GM23338 (cell line): Measurements from ENCODE around the gene NUP160.

Experiments used
- EZH2 ChIP-seq: fragments of 200-600 bp; sonication (generic); IDR thresholded peaks from one replicate; pipeline ENCODE4 v1.8.0; 2017; ENCODE audit warnings: antibody characterized with exemption, mild to moderate bottlenecking, low read depth; ENCODE audit not compliant: unreplicated experiment
- EZH2phosphoT487 ChIP-seq: fragments of 200-600 bp; sonication (generic); IDR thresholded peaks from one replicate; pipeline ENCODE4 v1.8.1; 2018; ENCODE audit warnings: antibody characterized with exemption; ENCODE audit not compliant: unreplicated experiment
- JUNB ChIP-seq: IDR thresholded peaks from one replicate; pipeline ENCODE4 v1.6.1; 2016; ENCODE audit warnings: antibody characterized with exemption; ENCODE audit not compliant: unreplicated experiment
- NANOG ChIP-seq: IDR thresholded peaks from 2 replicates; pipeline ENCODE4 v1.6.1; 2016; ENCODE audit warnings: antibody characterized with exemption, borderline replicate concordance
- POLR2AphosphoS5 ChIP-seq: IDR thresholded peaks from 2 replicates; pipeline ENCODE4 v1.6.1; 2016; ENCODE audit warnings: antibody characterized with exemption, low read depth
- REST ChIP-seq: IDR thresholded peaks from one replicate; pipeline ENCODE4 v1.6.1; 2018; ENCODE audit warnings: antibody characterized with exemption; ENCODE audit not compliant: unreplicated experiment
- ZNF114 ChIP-seq: fragments of 250-450 bp; sonication (Bioruptor Pico); IDR thresholded peaks from 2 replicates; pipeline ENCODE4 v1.5.0; 2020; ENCODE audit warnings: mild to moderate bottlenecking, moderate library complexity
- TF ChIP-seq, protein P1 (sequence below), 2 experiments: fragments of 200-600 bp in 1 of 2; sonication (generic) in 1 of 2; conservative IDR thresholded peaks; 2 replicates each; pipeline versions ENCODE4 v1.5.1 to v1.6.1; 2016 to 2017; ENCODE audit warnings: antibody characterized with exemption in 2 of 2, low read depth in 2 of 2, mild to moderate bottlenecking in 2 of 2, moderate library complexity in 1 of 2

- TF ChIP-seq EZH2phosphoT487 (no peak), EZH2 (no peak), REST (no peak), POLR2AphosphoS5 (no peak), NANOG (no peak), JUNB (no peak), ZNF114 (CRISPR knock-in tag) (no peak)
- TF ChIP-seq, protein P1, sequence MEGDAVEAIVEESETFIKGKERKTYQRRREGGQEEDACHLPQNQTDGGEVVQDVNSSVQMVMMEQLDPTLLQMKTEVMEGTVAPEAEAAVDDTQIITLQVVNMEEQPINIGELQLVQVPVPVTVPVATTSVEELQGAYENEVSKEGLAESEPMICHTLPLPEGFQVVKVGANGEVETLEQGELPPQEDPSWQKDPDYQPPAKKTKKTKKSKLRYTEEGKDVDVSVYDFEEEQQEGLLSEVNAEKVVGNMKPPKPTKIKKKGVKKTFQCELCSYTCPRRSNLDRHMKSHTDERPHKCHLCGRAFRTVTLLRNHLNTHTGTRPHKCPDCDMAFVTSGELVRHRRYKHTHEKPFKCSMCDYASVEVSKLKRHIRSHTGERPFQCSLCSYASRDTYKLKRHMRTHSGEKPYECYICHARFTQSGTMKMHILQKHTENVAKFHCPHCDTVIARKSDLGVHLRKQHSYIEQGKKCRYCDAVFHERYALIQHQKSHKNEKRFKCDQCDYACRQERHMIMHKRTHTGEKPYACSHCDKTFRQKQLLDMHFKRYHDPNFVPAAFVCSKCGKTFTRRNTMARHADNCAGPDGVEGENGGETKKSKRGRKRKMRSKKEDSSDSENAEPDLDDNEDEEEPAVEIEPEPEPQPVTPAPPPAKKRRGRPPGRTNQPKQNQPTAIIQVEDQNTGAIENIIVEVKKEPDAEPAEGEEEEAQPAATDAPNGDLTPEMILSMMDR (conservative IDR thresholded peaks at IDR 0.05; ENCODE audit: low read depth in 2 of 2): no peak
Measured at GRCh38 chr11:47786373-47786772, 61.8 kb downstream of the NUP160 start.
